ENCODE measurements around the gene CCN6.

Gene CCN6

GRCh38 chr6:112054001-112054400 lies at the start of gene CCN6:
Gene CCN6 (plus strand): TSS chr6:112054104. CDS start chr6:112054358, 254 bp downstream.
- DNase-seq, result no peak

- no peak for DNase-seq
These were observed 49.5 kb upstream of the CCN6 start for GRCh38 chr6:112004201-112005012.

- DNase-seq, result no peak
These were observed 48.9 kb upstream of the CCN6 start for GRCh38 chr6:112005013-112005371.

- DNase-seq, result no peak
These were observed 46.6 kb upstream of the CCN6 start for GRCh38 chr6:112007254-112007653.

GRCh38 chr6:112007805-112008204 lies 46.1 kb upstream of the CCN6 start:
- DNase-seq, result no peak

GRCh38 chr6:112008482-112008881 lies 45.4 kb upstream of the CCN6 start:
- DNase-seq, result no peak

- no peak for DNase-seq
These were observed 43.6 kb upstream of the CCN6 start for GRCh38 chr6:112010328-112010727.

- no peak for DNase-seq
These were observed 40.9 kb upstream of the CCN6 start for GRCh38 chr6:112013051-112013450.

- no peak for DNase-seq
These were observed 39.4 kb upstream of the CCN6 start for GRCh38 chr6:112014483-112014882.

GRCh38 chr6:112015725-112016124 lies 38.2 kb upstream of the CCN6 start:
- DNase-seq, result no peak

GRCh38 chr6:112016320-112016719 lies 37.6 kb upstream of the CCN6 start:
- no peak for DNase-seq

- no peak for DNase-seq
These were observed 36.7 kb upstream of the CCN6 start for GRCh38 chr6:112017169-112017568.

GRCh38 chr6:112017760-112018537 lies 36.0 kb upstream of the CCN6 start:
- no peak for DNase-seq

- DNase-seq, result no peak
These were observed 35.1 kb upstream of the CCN6 start for GRCh38 chr6:112018619-112019416.

GRCh38 chr6:112019589-112019988 lies 34.3 kb upstream of the CCN6 start:
- DNase-seq, result no peak

GRCh38 chr6:112021691-112022310 lies 32.1 kb upstream of the CCN6 start:
- no peak for DNase-seq

- no peak for DNase-seq
These were observed 31.2 kb upstream of the CCN6 start for GRCh38 chr6:112022749-112023148.

GRCh38 chr6:112024464-112024863 lies 29.4 kb upstream of the CCN6 start:
- no peak for DNase-seq

- DNase-seq, result no peak
These were observed 27.0 kb upstream of the CCN6 start for GRCh38 chr6:112026933-112027332.

GRCh38 chr6:112027942-112028674 lies 25.8 kb upstream of the CCN6 start:
- DNase-seq, result no peak

- peak; percentile 21 for DNase-seq
These were observed 24.7 kb upstream of the CCN6 start for GRCh38 chr6:112029045-112029822.
